Glomerular endothelial cell (primary cell): Measurements from ENCODE around the gene ABCC9. TPM values are rescaled to one million over a fixed set of nuclear protein-coding genes. Genes with fewer than 3 reads are reported as not detected.

Source experiments
- DNase-seq: peaks from one replicate; pipeline ENCODE4 v3.0.0-alpha.2; 2011; ENCODE audit warnings: low read depth, low spot score; ENCODE audit errors: extremely low read depth
- total RNA-seq: library from RNA; depleted of rRNA; stranded (reverse); fragments of >200 nt; gene quantifications from 2 replicates; pipeline ENCODE4 v1.2.3, GENCODE V29; 2015

The ABCC9 gene
- total RNA-seq, 1 donor from 2014 or later = 1.1 TPM

DNA sequence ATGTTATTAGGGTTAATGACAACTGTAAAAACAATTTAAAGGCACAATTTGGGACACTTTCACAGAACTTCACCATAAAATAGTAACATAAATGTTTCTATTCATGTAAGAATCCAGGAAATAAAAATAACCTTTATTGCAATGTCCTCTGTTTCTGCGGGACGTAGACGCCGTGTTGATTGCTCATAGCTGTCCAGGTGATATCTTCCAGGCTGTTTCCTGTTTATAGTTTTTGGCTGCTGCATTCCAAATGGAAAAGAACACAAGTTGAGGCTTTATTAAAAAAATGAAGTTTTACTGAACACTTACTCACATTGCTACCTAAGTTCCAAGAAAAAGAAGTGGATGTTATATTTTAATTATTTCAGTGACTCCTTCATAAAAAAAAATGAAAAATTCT, 58.6 kb downstream of the ABCC9 start:
- DNase-seq = no peak

GRCh38 chr12:21881965-21882364, 59.3 kb downstream of the ABCC9 start:
- no peak for DNase-seq

DNA sequence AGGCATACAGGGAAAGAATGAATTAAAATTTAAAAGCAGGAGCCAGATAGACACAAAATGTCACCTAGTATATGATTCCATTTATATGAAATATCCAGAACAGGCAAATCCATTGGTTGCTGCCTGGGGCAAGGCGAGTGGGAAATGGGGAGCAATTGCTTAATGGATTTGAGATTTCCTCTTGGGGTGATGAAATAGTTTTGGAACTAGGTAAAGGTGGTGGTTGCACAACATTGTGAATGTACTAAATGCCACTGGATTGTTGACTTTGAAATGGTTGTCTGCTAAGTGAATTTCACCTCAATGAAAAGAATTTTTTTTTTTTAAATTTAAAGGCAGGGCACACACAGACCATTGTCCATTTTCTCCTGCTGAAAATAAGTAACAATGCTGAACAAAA, 61.9 kb downstream of the ABCC9 start:
- DNase-seq = no peak

GRCh38 chr12:21877293-21877982, 63.8 kb downstream of the ABCC9 start:
- no peak for DNase-seq

DNA sequence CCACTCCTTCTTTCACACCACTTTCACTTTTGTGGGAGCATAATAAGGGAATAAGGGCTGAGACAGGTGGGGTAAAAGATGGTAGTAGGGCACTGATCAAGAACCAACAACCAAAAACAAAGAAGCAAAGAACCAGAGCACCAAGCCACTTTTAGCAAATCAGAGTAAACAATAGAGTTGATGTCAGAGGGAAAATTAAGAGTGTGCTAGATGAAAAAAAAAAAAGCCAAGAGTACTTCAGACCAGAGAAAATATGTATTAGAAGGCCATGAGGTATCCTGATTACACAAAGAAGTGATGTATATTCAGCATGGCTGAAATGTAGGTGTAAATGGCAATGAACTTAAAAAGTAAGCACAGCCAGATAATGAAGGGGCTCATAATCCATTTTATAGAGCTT, 75.4 kb downstream of the ABCC9 start:
- DNase-seq = no peak

GRCh38 chr12:21860534-21860933, 80.7 kb downstream of the ABCC9 start:
- no peak for DNase-seq

GRCh38 chr12:21860128-21860527, 81.1 kb downstream of the ABCC9 start:
- DNase-seq = no peak

- DNase-seq = no peak
These were observed 89.0 kb downstream of the ABCC9 start for GRCh38 chr12:21852251-21852650.

GRCh38 chr12:21851151-21851550, 90.1 kb downstream of the ABCC9 start:
- no peak for DNase-seq

DNA sequence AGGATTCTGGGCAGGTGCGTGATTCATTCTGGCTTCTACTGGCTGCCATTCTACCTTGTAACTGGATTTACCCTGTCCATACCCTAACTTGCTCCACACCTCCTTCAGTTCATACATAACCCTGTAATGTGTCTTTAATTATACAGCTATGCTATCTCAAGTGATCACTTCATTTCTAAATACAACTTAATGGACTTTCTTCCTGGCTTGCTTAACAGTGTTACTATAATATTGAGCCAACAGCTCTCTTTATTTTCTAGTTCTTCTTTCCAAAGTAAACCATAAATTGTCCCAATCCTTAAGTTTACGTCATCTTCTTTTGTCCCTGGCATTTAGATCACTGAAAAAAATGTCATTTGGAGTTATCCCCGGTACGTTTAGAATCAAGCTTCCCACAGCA, 90.8 kb downstream of the ABCC9 start:
- DNase-seq = no peak

DNA sequence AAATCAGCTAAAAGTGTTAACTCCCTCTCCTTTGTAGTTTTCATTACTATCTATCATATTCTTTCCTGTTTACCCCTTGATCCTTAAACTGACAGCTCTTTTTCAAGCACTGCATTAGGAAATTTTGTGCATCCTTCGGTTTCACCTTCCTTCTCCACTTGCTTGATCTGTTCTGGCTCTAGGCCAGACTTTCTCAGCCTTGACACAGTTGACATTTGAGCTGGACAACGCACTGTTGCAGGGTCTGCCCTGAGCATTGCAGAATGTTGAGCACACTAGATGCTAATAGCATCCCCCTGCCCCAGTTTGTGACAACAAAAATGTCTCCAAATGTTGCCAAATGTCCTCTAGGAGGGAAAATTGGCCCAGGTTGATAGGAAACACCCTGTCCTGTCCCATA, 91.3 kb downstream of the ABCC9 start:
- DNase-seq = no peak

DNA sequence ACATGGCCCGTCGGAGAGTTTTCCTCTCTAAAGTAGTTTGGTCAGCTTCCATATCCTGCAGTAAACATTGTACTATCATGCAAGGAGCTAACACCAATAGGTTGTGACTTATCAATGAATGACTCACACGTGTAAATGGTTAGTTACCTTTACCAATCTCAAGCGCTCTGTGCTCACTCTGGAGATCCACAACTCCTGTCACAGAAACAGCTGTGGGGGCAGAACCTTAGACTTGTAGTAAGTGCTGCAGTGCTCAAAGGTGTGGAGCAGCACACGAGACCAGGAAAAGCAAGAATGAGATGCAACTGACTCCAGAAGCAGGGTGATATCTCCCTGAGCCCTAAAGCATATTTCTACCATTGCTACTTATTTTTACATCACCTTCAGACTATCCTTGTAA, 93.0 kb downstream of the ABCC9 start:
- no peak for DNase-seq

- no peak for DNase-seq
These were observed 97.4 kb downstream of the ABCC9 start for GRCh38 chr12:21843795-21844194.

- no peak for DNase-seq
These were observed 101.5 kb downstream of the ABCC9 start for GRCh38 chr12:21839776-21840175.

DNA sequence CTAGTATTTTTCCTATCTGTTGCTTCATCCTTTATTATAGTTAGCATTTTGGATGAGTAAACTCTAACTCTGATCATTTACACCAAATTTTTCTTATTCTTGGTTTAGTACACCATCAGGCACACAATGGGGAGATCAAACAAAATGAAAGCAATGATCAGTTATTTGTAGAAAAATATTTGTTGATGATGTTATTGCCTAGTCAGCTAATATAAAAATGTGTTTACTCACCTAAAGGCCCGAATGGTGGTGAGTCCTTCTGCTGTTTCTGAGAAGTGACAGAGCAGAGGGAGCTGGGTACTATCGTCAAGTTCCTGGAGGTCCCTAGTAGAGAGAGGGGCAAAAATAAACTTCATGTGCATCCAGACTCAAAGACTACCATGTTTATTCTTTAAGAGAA, 103.4 kb downstream of the ABCC9 start:
- no peak for DNase-seq

GRCh38 chr12:21831791-21832344, 109.4 kb downstream of the ABCC9 start:
- no peak for DNase-seq

DNA sequence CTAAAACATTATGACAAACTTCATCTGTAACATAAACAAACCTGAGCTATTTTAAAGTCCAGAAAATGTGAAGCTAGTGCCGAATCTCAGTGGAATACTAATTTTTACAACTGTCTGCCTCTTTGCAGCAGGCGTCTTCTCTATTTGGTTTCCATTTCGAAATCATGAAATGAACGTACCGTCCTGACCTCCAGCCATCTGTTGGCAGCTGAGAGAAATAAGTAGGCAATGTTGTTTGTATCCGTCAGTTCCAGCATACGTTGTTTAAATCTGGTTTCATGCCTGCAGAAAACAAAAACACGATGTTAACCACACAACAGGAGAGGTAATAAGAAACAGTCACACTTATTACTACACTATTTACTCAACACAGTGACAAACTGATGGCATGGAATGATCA, 112.4 kb downstream of the ABCC9 start:
- DNase-seq = no peak

DNA sequence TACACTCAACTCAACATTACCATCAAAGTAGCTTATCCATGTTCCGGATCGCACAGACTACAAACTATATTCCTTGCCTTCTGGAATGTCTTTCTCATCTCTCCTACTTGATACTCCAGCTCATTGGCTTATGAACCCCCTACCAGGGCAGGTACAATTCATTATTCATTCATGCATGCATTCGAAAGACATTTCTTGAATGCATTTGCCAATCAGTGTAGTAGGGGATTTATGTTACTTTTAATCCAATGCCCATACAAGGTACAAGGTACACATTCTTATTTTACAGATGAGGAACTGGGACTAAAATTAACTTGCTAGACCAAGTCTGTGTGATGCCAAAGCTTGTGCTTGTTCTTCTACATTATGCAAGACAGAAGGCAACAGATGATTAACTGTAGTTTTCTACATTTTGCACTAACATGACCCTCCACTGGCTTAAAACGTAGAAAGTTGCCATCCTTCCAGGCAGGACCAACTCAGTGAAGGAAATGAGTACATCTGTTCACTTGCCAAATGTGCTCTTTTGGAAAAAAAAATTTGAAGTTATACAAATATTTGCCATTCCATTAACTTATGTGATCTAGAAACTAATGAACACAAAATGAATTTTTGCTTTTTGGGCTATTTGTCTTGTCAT, 113.0 kb downstream of the ABCC9 start:
- no peak for DNase-seq

GRCh38 chr12:21827083-21827482, 114.1 kb downstream of the ABCC9 start:
- DNase-seq = no peak

- no peak for DNase-seq
These were observed 114.7 kb downstream of the ABCC9 start for GRCh38 chr12:21826618-21826910.

- DNase-seq = no peak
These were observed 115.2 kb downstream of the ABCC9 start for GRCh38 chr12:21825886-21826617.

GRCh38 chr12:21823581-21823980, 117.6 kb downstream of the ABCC9 start:
- DNase-seq = no peak
